ENCODE results near the gene EFNA3.

Gene EFNA3

GRCh38 chr1:155063550-155064110, 15.0 kb upstream of the EFNA3 start, which contains the start of gene EFNA4 (continued):
- TF ChIP-seq ZNF148 (tag by site-specific recombination; IDR thresholded peaks at IDR 0.05; ENCODE audit: borderline replicate concordance) (no peak), ZNF175 (tag by site-specific recombination; IDR thresholded peaks at IDR 0.05) (no peak), ZNF248 (tag by site-specific recombination; IDR thresholded peaks at IDR 0.05) (no peak), ZNF521 (tag by site-specific recombination; IDR thresholded peaks at IDR 0.05) (no peak), ZBTB48 (tag by site-specific recombination; IDR thresholded peaks at IDR 0.05) (no peak), ZNF239 (tag by site-specific recombination; IDR thresholded peaks at IDR 0.05) (no peak), ZFP69B (tag by site-specific recombination; IDR thresholded peaks at IDR 0.05) (no peak), ZNF391 (tag by site-specific recombination; IDR thresholded peaks at IDR 0.05; ENCODE audit: borderline replicate concordance, low read depth) (no peak; the same call in 1 of the 2 replicates), ZNF555 (tag by site-specific recombination; conservative IDR thresholded peaks at IDR 0.05) (no peak), ZNF449 (tag by site-specific recombination; IDR thresholded peaks at IDR 0.05) (no peak), ZBTB10 (tag by site-specific recombination; IDR thresholded peaks at IDR 0.05) (peak; percentile 93), IKZF3 (tag by site-specific recombination; IDR thresholded peaks at IDR 0.05) (0 out of 2 replicates have a peak, but pooled peaks have one; percentile 3), ZNF155 (tag by site-specific recombination; IDR thresholded peaks at IDR 0.05) (no peak), ZNF518A (tag by site-specific recombination; conservative IDR thresholded peaks at IDR 0.05; ENCODE audit: low read depth) (no peak), ZNF121 (tag by site-specific recombination; IDR thresholded peaks at IDR 0.05) (no peak), ZNF24 (tag by site-specific recombination; IDR thresholded peaks at IDR 0.05) (no peak), KLF7 (tag by site-specific recombination; IDR thresholded peaks at IDR 0.05; ENCODE audit: borderline replicate concordance) (no peak)
- TF ChIP-seq, protein P1, sequence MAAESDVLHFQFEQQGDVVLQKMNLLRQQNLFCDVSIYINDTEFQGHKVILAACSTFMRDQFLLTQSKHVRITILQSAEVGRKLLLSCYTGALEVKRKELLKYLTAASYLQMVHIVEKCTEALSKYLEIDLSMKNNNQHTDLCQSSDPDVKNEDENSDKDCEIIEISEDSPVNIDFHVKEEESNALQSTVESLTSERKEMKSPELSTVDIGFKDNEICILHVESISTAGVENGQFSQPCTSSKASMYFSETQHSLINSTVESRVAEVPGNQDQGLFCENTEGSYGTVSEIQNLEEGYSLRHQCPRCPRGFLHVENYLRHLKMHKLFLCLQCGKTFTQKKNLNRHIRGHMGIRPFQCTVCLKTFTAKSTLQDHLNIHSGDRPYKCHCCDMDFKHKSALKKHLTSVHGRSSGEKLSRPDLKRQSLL (tag by site-specific recombination; IDR thresholded peaks at IDR 0.05): no peak

Data from HEK293 (cell line).